SK-N-MC (cell line): ENCODE results near the gene TMEM80.

Experiments used
- EZH2 ChIP-seq: fragments of 200-600 bp; sonication (generic); IDR thresholded peaks from one replicate; pipeline ENCODE4 v1.6.1; 2017; ENCODE audit warnings: antibody characterized with exemption
- POLR2AphosphoS5 ChIP-seq: IDR thresholded peaks from 2 replicates; pipeline ENCODE4 v1.6.1; 2012; ENCODE audit warnings: mild to moderate bottlenecking, low read depth, low read length, borderline replicate concordance

DNA sequence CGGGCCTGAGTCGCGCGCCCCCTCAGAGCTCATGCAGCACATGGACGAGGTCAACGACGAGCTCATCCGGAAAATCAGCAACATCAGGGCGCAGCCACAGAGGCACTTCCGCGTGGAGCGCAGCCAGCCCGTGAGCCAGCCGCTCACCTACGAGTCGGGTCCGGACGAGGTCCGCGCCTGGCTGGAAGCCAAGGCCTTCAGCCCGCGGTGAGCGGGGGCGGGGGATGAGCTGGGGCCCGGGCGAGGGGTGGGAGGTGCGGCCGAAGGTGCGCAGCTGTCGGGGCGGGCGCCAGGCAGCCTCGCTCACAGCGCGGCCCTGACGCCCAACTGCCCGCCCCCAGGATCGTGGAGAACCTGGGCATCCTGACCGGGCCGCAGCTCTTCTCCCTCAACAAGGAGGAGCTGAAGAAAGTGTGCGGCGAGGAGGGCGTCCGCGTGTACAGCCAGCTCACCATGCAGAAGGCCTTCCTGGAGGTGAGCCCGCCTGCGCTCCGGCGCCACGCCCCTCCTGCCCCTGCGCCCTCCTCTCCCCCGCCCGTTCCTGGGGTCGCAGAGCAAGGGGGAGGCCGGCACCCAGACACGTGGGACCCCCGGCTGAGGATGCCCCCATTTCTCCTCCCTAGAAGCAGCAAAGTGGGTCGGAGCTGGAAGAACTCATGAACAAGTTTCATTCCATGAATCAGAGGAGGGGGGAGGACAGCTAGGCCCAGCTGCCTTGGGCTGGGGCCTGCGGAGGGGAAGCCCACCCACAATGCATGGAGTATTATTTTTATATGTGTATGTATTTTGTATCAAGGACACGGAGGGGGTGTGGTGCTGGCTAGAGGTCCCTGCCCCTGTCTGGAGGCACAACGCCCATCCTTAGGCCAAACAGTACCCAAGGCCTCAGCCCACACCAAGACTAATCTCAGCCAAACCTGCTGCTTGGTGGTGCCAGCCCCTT, 30.9 kb downstream of the TMEM80 start:
- TF ChIP-seq POLR2AphosphoS5, result no peak
- TF ChIP-seq EZH2, result no peak
